ENCODE data around the gene ERFE. TPM values are rescaled to one million over a fixed set of nuclear protein-coding genes. Genes with fewer than 3 reads are reported as not detected.

ERFE gene
- total and polyA plus RNA-seq, 2 donors, result 0.38 to 0.96 TPM

GRCh38 chr2:238165288-238165921, 6.6 kb downstream of the ERFE start:
- Histone ChIP-seq H3K9me3 (ENCODE audit: control insufficient read depth in 2 of 2, insufficient read depth in 1 of 2, low read length in 1 of 2) (no peaks in the 10 kb centered on the region), H3K4me1 (ENCODE audit: control insufficient read depth in 2 of 2, insufficient read depth in 2 of 2, low read length in 2 of 2) (peaks cover 0 to 6% of the 10 kb centered on the region in 2 donors), H3K4me3 (ENCODE audit: low read length in 2 of 2) (no peak overlapping the region), H3K27ac (ENCODE audit: low read depth in 1 of 2, low read length in 1 of 2) (no peak overlapping the region), H3K27me3 (ENCODE audit: control insufficient read depth in 2 of 2, insufficient read depth in 1 of 2, low read length in 1 of 2) (peaks cover 30 to 53% of the 10 kb centered on the region in 2 donors), H3K36me3 (ENCODE audit: control insufficient read depth in 2 of 2, insufficient read depth in 2 of 2, low read length in 1 of 2) (peaks cover 24 to 37% of the 10 kb centered on the region in 2 donors)
- WGBS, result 97% methylated on average over 12 of the region's 12 CpGs
- no peak for DNase-seq (ENCODE audit: low read depth in 6 of 9, low spot score in 9 of 9)

- Histone ChIP-seq H3K36me3 (ENCODE audit: control insufficient read depth in 2 of 2, insufficient read depth in 2 of 2, low read length in 1 of 2) (peaks cover 35 to 47% of the 10 kb centered on the region in 2 donors), H3K27ac (ENCODE audit: low read depth in 1 of 2, low read length in 1 of 2) (no peak overlapping the region), H3K4me1 (ENCODE audit: control insufficient read depth in 2 of 2, insufficient read depth in 2 of 2, low read length in 2 of 2) (peaks cover 0 to 4% of the 10 kb centered on the region in 2 donors), H3K9me3 (ENCODE audit: control insufficient read depth in 2 of 2, insufficient read depth in 1 of 2, low read length in 1 of 2) (no peaks in the 10 kb centered on the region), H3K27me3 (ENCODE audit: control insufficient read depth in 2 of 2, insufficient read depth in 1 of 2, low read length in 1 of 2) (peaks cover 30 to 40% of the 10 kb centered on the region in 2 donors), H3K4me3 (ENCODE audit: low read length in 2 of 2) (no peak overlapping the region)
- DNase-seq (ENCODE audit: low read depth in 6 of 9, low spot score in 9 of 9), result no peak
- 95% methylated on average over 24 of the region's 24 CpGs for WGBS
These were observed 7.9 kb downstream of the ERFE start for GRCh38 chr2:238166391-238167343.

- H3K4me3 ChIP-seq (ENCODE audit: low read length in 2 of 2), result no peak overlapping the region
- peaks cover 39 to 53% of the 10 kb centered on the region in 2 donors for H3K36me3 ChIP-seq (ENCODE audit: control insufficient read depth in 2 of 2, insufficient read depth in 2 of 2, low read length in 1 of 2)
- H3K27me3 ChIP-seq (ENCODE audit: control insufficient read depth in 2 of 2, insufficient read depth in 1 of 2, low read length in 1 of 2), result peaks cover 25 to 34% of the 10 kb centered on the region in 2 donors
- DNase-seq (ENCODE audit: low read depth in 6 of 9, low spot score in 9 of 9), result no peak
- no peak overlapping the region for H3K27ac ChIP-seq (ENCODE audit: low read depth in 1 of 2, low read length in 1 of 2)
- 96% methylated on average over 7 of the region's 7 CpGs for WGBS
- H3K9me3 ChIP-seq (ENCODE audit: control insufficient read depth in 2 of 2, insufficient read depth in 1 of 2, low read length in 1 of 2), result no peaks in the 10 kb centered on the region
- H3K4me1 ChIP-seq (ENCODE audit: control insufficient read depth in 2 of 2, insufficient read depth in 2 of 2, low read length in 2 of 2), result peaks cover 0 to 4% of the 10 kb centered on the region in 2 donors
These were observed 8.6 kb downstream of the ERFE start for GRCh38 chr2:238167344-238167715.

GRCh38 chr2:238167761-238168160, 9.0 kb downstream of the ERFE start:
- WGBS, result 93% methylated on average over 8 of the region's 8 CpGs
- Histone ChIP-seq H3K27ac (ENCODE audit: low read depth in 1 of 2, low read length in 1 of 2) (no peak overlapping the region), H3K36me3 (ENCODE audit: control insufficient read depth in 2 of 2, insufficient read depth in 2 of 2, low read length in 1 of 2) (peaks cover 44 to 58% of the 10 kb centered on the region in 2 donors)

GRCh38 chr2:238168196-238169047, 9.7 kb downstream of the ERFE start:
- 97% methylated on average over 13 of the region's 13 CpGs for WGBS
- DNase-seq (ENCODE audit: low read depth in 6 of 9, low spot score in 9 of 9), result no peak
- no peak overlapping the region for H3K27ac ChIP-seq (ENCODE audit: low read depth in 1 of 2, low read length in 1 of 2)
- peaks cover 50 to 64% of the 10 kb centered on the region in 2 donors for H3K36me3 ChIP-seq (ENCODE audit: control insufficient read depth in 2 of 2, insufficient read depth in 2 of 2, low read length in 1 of 2)
- H3K4me1 ChIP-seq (ENCODE audit: control insufficient read depth in 2 of 2, insufficient read depth in 2 of 2, low read length in 2 of 2), result peaks cover 0 to 4% of the 10 kb centered on the region in 2 donors
- no peaks in the 10 kb centered on the region for H3K9me3 ChIP-seq (ENCODE audit: control insufficient read depth in 2 of 2, insufficient read depth in 1 of 2, low read length in 1 of 2)
- H3K4me3 ChIP-seq (ENCODE audit: low read length in 2 of 2), result no peak overlapping the region
- H3K27me3 ChIP-seq (ENCODE audit: control insufficient read depth in 2 of 2, insufficient read depth in 1 of 2, low read length in 1 of 2), result peaks cover 14 to 23% of the 10 kb centered on the region in 2 donors

More at GRCh38 chr2:238167761-238168160, 9.0 kb downstream of the ERFE start:
- Histone ChIP-seq H3K9me3 (ENCODE audit: control insufficient read depth in 2 of 2, insufficient read depth in 1 of 2, low read length in 1 of 2) (no peaks in the 10 kb centered on the region), H3K27me3 (ENCODE audit: control insufficient read depth in 2 of 2, insufficient read depth in 1 of 2, low read length in 1 of 2) (peaks cover 20 to 29% of the 10 kb centered on the region in 2 donors), H3K4me1 (ENCODE audit: control insufficient read depth in 2 of 2, insufficient read depth in 2 of 2, low read length in 2 of 2) (peaks cover 0 to 4% of the 10 kb centered on the region in 2 donors), H3K4me3 (ENCODE audit: low read length in 2 of 2) (no peak overlapping the region)
- no peak for DNase-seq (ENCODE audit: low read depth in 6 of 9, low spot score in 9 of 9)

GRCh38 chr2:238169048-238169707, 10.4 kb downstream of the ERFE start:
- 93% methylated on average over 6 of the region's 6 CpGs for WGBS
- no peak overlapping the region for H3K27ac ChIP-seq (ENCODE audit: low read depth in 1 of 2, low read length in 1 of 2)
- no peak overlapping the region for H3K4me3 ChIP-seq (ENCODE audit: low read length in 2 of 2)
- no peak for DNase-seq (ENCODE audit: low read depth in 6 of 9, low spot score in 9 of 9)
- peaks cover 0 to 4% of the 10 kb centered on the region in 2 donors for H3K4me1 ChIP-seq (ENCODE audit: control insufficient read depth in 2 of 2, insufficient read depth in 2 of 2, low read length in 2 of 2)
- H3K36me3 ChIP-seq (ENCODE audit: control insufficient read depth in 2 of 2, insufficient read depth in 2 of 2, low read length in 1 of 2), result peaks cover 58 to 72% of the 10 kb centered on the region in 2 donors
- H3K9me3 ChIP-seq (ENCODE audit: control insufficient read depth in 2 of 2, insufficient read depth in 1 of 2, low read length in 1 of 2), result no peaks in the 10 kb centered on the region
- H3K27me3 ChIP-seq (ENCODE audit: control insufficient read depth in 2 of 2, insufficient read depth in 1 of 2, low read length in 1 of 2), result peaks cover 6 to 17% of the 10 kb centered on the region in 2 donors

- Histone ChIP-seq H3K27ac (ENCODE audit: low read depth in 1 of 2, low read length in 1 of 2) (no peak overlapping the region), H3K4me1 (ENCODE audit: control insufficient read depth in 2 of 2, insufficient read depth in 2 of 2, low read length in 2 of 2) (peaks cover 0 to 4% of the 10 kb centered on the region in 2 donors), H3K9me3 (ENCODE audit: control insufficient read depth in 2 of 2, insufficient read depth in 1 of 2, low read length in 1 of 2) (no peaks in the 10 kb centered on the region), H3K27me3 (ENCODE audit: control insufficient read depth in 2 of 2, insufficient read depth in 1 of 2, low read length in 1 of 2) (peaks cover 2 to 11% of the 10 kb centered on the region in 2 donors), H3K36me3 (ENCODE audit: control insufficient read depth in 2 of 2, insufficient read depth in 2 of 2, low read length in 1 of 2) (peaks cover 64 to 78% of the 10 kb centered on the region in 2 donors), H3K4me3 (ENCODE audit: low read length in 2 of 2) (no peak overlapping the region)
- 95% methylated on average over 5 of the region's 5 CpGs for WGBS
- no peak for DNase-seq (ENCODE audit: low read depth in 6 of 9, low spot score in 9 of 9)
These were observed 11.0 kb downstream of the ERFE start for GRCh38 chr2:238169708-238170251.

- Histone ChIP-seq H3K27me3 (ENCODE audit: control insufficient read depth in 2 of 2, insufficient read depth in 1 of 2, low read length in 1 of 2) (peaks cover 0 to 4% of the 10 kb centered on the region in 2 donors), H3K4me1 (ENCODE audit: control insufficient read depth in 2 of 2, insufficient read depth in 2 of 2, low read length in 2 of 2) (peaks cover 0 to 4% of the 10 kb centered on the region in 2 donors), H3K4me3 (ENCODE audit: low read length in 2 of 2) (no peak overlapping the region), H3K9me3 (ENCODE audit: control insufficient read depth in 2 of 2, insufficient read depth in 1 of 2, low read length in 1 of 2) (no peaks in the 10 kb centered on the region), H3K36me3 (ENCODE audit: control insufficient read depth in 2 of 2, insufficient read depth in 2 of 2, low read length in 1 of 2) (peaks cover 70 to 82% of the 10 kb centered on the region in 2 donors), H3K27ac (ENCODE audit: low read depth in 1 of 2, low read length in 1 of 2) (no peak overlapping the region)
- no peak for DNase-seq (ENCODE audit: low read depth in 6 of 9, low spot score in 9 of 9)
- 97% methylated on average over 21 of the region's 21 CpGs for WGBS
These were observed 11.8 kb downstream of the ERFE start for GRCh38 chr2:238170386-238171071.
